ENCODE results near the gene SEPTIN10. TPM values are rescaled to one million over a fixed set of nuclear protein-coding genes. Genes with fewer than 3 reads are reported as not detected.

SEPTIN10 gene
- total RNA-seq, 4 donors from 2014 or later, result 104 to 160 (median 118) TPM

- TF ChIP-seq, protein P1, sequence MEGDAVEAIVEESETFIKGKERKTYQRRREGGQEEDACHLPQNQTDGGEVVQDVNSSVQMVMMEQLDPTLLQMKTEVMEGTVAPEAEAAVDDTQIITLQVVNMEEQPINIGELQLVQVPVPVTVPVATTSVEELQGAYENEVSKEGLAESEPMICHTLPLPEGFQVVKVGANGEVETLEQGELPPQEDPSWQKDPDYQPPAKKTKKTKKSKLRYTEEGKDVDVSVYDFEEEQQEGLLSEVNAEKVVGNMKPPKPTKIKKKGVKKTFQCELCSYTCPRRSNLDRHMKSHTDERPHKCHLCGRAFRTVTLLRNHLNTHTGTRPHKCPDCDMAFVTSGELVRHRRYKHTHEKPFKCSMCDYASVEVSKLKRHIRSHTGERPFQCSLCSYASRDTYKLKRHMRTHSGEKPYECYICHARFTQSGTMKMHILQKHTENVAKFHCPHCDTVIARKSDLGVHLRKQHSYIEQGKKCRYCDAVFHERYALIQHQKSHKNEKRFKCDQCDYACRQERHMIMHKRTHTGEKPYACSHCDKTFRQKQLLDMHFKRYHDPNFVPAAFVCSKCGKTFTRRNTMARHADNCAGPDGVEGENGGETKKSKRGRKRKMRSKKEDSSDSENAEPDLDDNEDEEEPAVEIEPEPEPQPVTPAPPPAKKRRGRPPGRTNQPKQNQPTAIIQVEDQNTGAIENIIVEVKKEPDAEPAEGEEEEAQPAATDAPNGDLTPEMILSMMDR (IDR thresholded peaks at IDR 0.05), result no peak
- TF ChIP-seq EP300 (IDR thresholded peaks at IDR 0.05) (no peak), POLR2A (IDR thresholded peaks at IDR 0.05) (no peak)
- Histone ChIP-seq H3K27ac (no peak overlapping the region), H3K27me3 (no peaks in the 10 kb centered on the region), H3K4me3 (no peak overlapping the region), H3K4me1 (no peaks in the 10 kb centered on the region), H3K9me3 (no peaks in the 10 kb centered on the region), H3K36me3 (peaks cover 0 to 13% (median 0%) of the 10 kb centered on the region in 3 donors)
- 83 to 91% methylated on average over 12 to 15 of the region's 15 CpGs for WGBS, 2 donors
- no peak for DNase-seq (ENCODE audit: low spot score in 2 of 2)
These were observed 114.9 kb downstream of the SEPTIN10 start for GRCh38 chr2:109498906-109499305.

DNA sequence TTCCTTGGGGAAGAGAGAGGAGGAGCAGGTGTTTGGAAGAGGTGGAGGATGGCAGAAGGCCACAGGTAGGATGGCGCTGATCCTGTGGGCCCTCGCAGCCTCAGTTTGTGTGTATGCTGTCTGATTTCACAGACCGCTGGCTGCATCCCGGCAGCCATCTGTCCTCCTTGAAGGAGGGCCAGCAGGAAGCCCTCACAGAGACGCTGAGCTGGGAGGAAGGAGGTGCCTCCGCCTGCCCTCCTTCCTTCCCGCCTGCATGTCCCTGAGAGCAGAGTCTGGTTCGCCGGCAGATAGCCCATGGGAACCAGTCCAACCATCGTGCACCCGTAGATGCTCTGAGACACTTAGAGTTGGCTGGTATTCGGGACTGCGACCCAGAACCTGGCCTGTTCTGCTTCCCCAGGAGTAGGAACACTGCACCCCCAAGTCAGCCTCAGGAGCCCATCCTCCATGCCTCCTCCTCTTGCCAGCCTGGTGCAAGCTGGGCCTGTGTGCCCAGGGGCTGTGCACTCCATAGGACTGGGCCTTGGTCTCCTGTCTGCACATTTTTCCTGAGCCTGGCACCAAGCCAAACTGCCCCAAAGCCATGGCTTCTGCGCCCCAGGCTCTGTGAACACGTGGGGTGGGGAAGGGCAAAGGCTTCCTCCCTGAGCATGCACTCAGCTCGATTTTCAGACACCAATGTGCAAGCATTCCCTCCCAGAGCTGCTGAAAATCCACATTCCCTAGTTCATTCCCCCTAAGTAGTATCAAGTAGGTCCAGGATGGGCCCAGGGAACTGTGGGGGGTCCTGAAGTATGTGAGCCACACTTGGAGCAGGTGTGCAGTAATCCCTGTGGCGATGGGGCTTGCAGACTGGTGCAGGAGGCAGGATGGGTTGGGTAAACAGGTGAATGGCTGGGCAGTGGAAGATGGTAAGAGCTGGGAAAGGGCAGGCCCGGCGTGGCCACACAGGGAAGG is 115.6 kb downstream of the SEPTIN10 start:
- H3K4me1 ChIP-seq, result no peaks in the 10 kb centered on the region
- 60 to 62% methylated on average over 11 to 19 of the region's 19 CpGs for WGBS, 2 donors
- DNase-seq (ENCODE audit: low spot score in 2 of 2), result no peak
- TF ChIP-seq EP300 (IDR thresholded peaks at IDR 0.05) (no peak), POLR2A (IDR thresholded peaks at IDR 0.05) (no peak)
- TF ChIP-seq, protein P1 (IDR thresholded peaks at IDR 0.05), result no peak
- no peak overlapping the region for H3K27ac ChIP-seq
- H3K36me3 ChIP-seq, result peaks cover 0 to 8% (median 0%) of the 10 kb centered on the region in 3 donors
- H3K27me3 ChIP-seq, result no peaks in the 10 kb centered on the region
- no peak overlapping the region for H3K4me3 ChIP-seq
- H3K9me3 ChIP-seq, result no peaks in the 10 kb centered on the region

- no peak for DNase-seq (ENCODE audit: low spot score in 2 of 2)
- Histone ChIP-seq H3K9me3 (no peaks in the 10 kb centered on the region), H3K4me1 (no peaks in the 10 kb centered on the region), H3K4me3 (no peak overlapping the region), H3K27ac (no peak overlapping the region), H3K27me3 (no peaks in the 10 kb centered on the region), H3K36me3 (peaks cover 0 to 11% (median 0%) of the 10 kb centered on the region in 3 donors)
- TF ChIP-seq POLR2A (IDR thresholded peaks at IDR 0.05) (no peak), EP300 (IDR thresholded peaks at IDR 0.05) (no peak)
- TF ChIP-seq, protein P1 (IDR thresholded peaks at IDR 0.05), result no peak
- 37 to 41% methylated on average over 8 of the region's 8 CpGs for WGBS, 2 donors
These were observed 116.3 kb downstream of the SEPTIN10 start for GRCh38 chr2:109497463-109497862.

DNA sequence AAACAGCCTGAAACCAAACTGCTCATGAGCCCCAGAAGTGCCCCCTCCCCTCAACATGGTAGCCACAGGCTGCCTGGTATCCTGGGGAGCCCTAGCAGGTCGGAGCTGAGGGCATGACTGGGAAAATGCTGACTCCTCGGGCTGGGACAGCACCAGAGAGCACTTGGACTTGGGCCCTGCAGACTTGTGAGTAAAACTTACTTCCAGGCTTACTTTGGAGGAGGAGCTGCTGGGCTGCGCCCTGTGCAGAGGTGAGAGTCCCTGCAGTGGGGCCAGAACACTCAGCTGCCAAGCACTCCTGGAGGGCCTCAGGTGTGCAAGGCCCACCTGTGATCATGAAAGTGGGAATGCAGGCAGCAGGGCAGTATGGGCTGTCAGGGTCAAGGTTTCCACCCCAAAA is 119.4 kb downstream of the SEPTIN10 start:
- TF ChIP-seq EP300 (IDR thresholded peaks at IDR 0.05) (no peak), POLR2A (IDR thresholded peaks at IDR 0.05) (no peak)
- TF ChIP-seq, protein P1 (IDR thresholded peaks at IDR 0.05), result no peak
- H3K27ac ChIP-seq, result no peak overlapping the region
- no peak overlapping the region for H3K4me3 ChIP-seq
- H3K36me3 ChIP-seq, result peaks cover 0 to 14% (median 0%) of the 10 kb centered on the region in 3 donors
- H3K9me3 ChIP-seq, result no peaks in the 10 kb centered on the region
- whole genome bisulfite sequencing, 2 donors, result 88 to 93% methylated on average over 3 of the region's 3 CpGs
- H3K27me3 ChIP-seq, result no peaks in the 10 kb centered on the region
- no peak for DNase-seq (ENCODE audit: low spot score in 2 of 2)
- H3K4me1 ChIP-seq, result no peaks in the 10 kb centered on the region

Measured in tibial nerve (tissue), 4 donors.